Adrenal gland (tissue), 5 donors: ENCODE data around the gene SSR2.

Source experiments
- CTCF ChIP-seq, 6 experiments: fragments of 450-650 bp in 4 of 6; fragments of 200-600 bp in 2 of 6; sonication (generic) in 1 of 6; IDR thresholded peaks; 1 replicate in 5 of 6; 2 replicates in 1 of 6; pipeline versions ENCODE4 v1.5.1 to v1.8.0; 2016 to 2021; ENCODE audit warnings: antibody characterized with exemption in 6 of 6, mild to moderate bottlenecking in 2 of 6, moderate library complexity in 1 of 6
- POLR2A ChIP-seq, 2 donors: fragments of 450-650 bp; IDR thresholded peaks; one replicate each; pipeline ENCODE4 v1.6.1; 2017; ENCODE audit warnings: antibody characterized with exemption in 2 of 2, mild to moderate bottlenecking in 2 of 2, moderate library complexity in 1 of 2
- donor health status: DM: no; HTN: no; CAD: no.

GRCh38 chr1:155996166-155996565 is 24.6 kb downstream of the SSR2 start:
- TF ChIP-seq CTCF (IDR thresholded peaks at IDR 0.05) (no peak), POLR2A (IDR thresholded peaks at IDR 0.05) (no peak)
